Gastroesophageal sphincter (tissue), 3 donors: ENCODE data around the gene TRIP4.

Experiments
- EP300 ChIP-seq: sonication (generic); formaldehyde crosslinking; IDR thresholded peaks from one replicate; pipeline ENCODE4 v1.6.1; 2017; ENCODE audit warnings: antibody characterized with exemption, mild to moderate bottlenecking
- POLR2A ChIP-seq, 2 donors: fragments of 450-650 bp; IDR thresholded peaks; one replicate each; pipeline ENCODE4 v1.6.1; 2017; ENCODE audit warnings: antibody characterized with exemption in 2 of 2, mild to moderate bottlenecking in 2 of 2, moderate library complexity in 1 of 2
- POLR2AphosphoS5 ChIP-seq: sonication (generic); formaldehyde crosslinking; IDR thresholded peaks from one replicate; pipeline ENCODE4 v1.6.1; 2017; ENCODE audit warnings: antibody characterized with exemption
- TF ChIP-seq, protein P1 (sequence below), 4 experiments: fragments of 200-600 bp in 2 of 4; fragments of 450-650 bp in 2 of 4; sonication (generic) in 1 of 4; IDR thresholded peaks; one replicate each; pipeline ENCODE4 v1.5.1; 2017 to 2019; ENCODE audit warnings: antibody characterized with exemption in 4 of 4, mild to moderate bottlenecking in 2 of 4, moderate library complexity in 2 of 4

DNA sequence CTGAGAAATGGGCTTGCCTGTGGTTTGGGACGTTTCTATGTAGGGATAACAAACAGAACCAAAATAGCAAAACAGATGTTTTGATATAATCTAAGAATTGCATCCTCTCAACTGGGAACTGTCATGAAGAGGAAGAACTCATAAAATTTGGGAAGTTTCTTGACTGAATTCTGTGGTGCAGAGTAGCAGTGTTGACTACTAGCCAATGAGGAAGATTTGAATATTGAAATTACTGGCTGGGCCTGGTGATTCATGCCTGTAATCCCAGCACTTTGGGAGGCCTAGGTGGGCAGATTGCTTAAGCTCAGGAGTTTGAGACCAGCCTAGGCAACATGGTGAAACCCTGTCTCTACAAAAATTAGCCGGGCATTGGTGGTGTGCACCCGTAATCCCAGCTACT, 114.9 kb downstream of the TRIP4 start:
- TF ChIP-seq, protein P1, sequence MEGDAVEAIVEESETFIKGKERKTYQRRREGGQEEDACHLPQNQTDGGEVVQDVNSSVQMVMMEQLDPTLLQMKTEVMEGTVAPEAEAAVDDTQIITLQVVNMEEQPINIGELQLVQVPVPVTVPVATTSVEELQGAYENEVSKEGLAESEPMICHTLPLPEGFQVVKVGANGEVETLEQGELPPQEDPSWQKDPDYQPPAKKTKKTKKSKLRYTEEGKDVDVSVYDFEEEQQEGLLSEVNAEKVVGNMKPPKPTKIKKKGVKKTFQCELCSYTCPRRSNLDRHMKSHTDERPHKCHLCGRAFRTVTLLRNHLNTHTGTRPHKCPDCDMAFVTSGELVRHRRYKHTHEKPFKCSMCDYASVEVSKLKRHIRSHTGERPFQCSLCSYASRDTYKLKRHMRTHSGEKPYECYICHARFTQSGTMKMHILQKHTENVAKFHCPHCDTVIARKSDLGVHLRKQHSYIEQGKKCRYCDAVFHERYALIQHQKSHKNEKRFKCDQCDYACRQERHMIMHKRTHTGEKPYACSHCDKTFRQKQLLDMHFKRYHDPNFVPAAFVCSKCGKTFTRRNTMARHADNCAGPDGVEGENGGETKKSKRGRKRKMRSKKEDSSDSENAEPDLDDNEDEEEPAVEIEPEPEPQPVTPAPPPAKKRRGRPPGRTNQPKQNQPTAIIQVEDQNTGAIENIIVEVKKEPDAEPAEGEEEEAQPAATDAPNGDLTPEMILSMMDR (IDR thresholded peaks at IDR 0.05), result no peak
- TF ChIP-seq POLR2A (IDR thresholded peaks at IDR 0.05) (no peak), POLR2AphosphoS5 (no peak), EP300 (no peak)
